Chondrocyte (in vitro differentiated cells): ENCODE results near the gene TRIM23. TPM values are rescaled to one million over a fixed set of nuclear protein-coding genes. Genes with fewer than 3 reads are reported as not detected.

Source experiments
- DNase-seq: peaks from one replicate; pipeline ENCODE4 v3.0.0; 2021; ENCODE audit warnings: mixed read lengths, low spot score
- H3K27ac Mint-ChIP-seq: one replicate; pipeline ENCODE4 v1.8.0; 2021; ENCODE audit warnings: mild to moderate bottlenecking, moderate library complexity, mixed read lengths; ENCODE audit not compliant: unreplicated experiment
- H3K27me3 Mint-ChIP-seq: 2 replicates; pipeline ENCODE4 v1.8.0; 2021; ENCODE audit warnings: low read depth, mixed read lengths
- H3K36me3 Mint-ChIP-seq: 2 replicates; pipeline ENCODE4 v1.8.0; 2021; ENCODE audit warnings: low read depth, mixed read lengths
- H3K4me1 Mint-ChIP-seq: 2 replicates; pipeline ENCODE4 v1.8.0; 2021; ENCODE audit warnings: low read depth, mild to moderate bottlenecking, mixed read lengths
- H3K4me3 Mint-ChIP-seq: one replicate; pipeline ENCODE4 v1.8.0; 2021; ENCODE audit warnings: mild to moderate bottlenecking, moderate library complexity, mixed read lengths; ENCODE audit not compliant: unreplicated experiment
- H3K9me3 Mint-ChIP-seq: 2 replicates; pipeline ENCODE4 v1.8.0; 2021; ENCODE audit warnings: low read depth, mixed read lengths
- CTCF ChIP-seq: fragments of 200-600 bp; sonication (generic); IDR thresholded peaks from 2 replicates; pipeline ENCODE4 v1.5.0; 2021; ENCODE audit warnings: antibody characterized with exemption, mild to moderate bottlenecking, moderate library complexity
- total RNA-seq: library from RNA; stranded (reverse); gene quantifications from 3 replicates; pipeline ENCODE4 v1.2.1, GENCODE V29; 2021

The TRIM23 gene
- total RNA-seq, 1 donor from 2014 or later: 17.5 TPM

GRCh38 chr5:65651144-65651543 is 27.0 kb upstream of the TRIM23 start:
- H3K4me1 Mint-ChIP-seq: no peaks in the 10 kb centered on the region
- H3K27ac Mint-ChIP-seq: no peak overlapping the region
- H3K9me3 Mint-ChIP-seq: no peaks in the 10 kb centered on the region
- H3K27me3 Mint-ChIP-seq: no peaks in the 10 kb centered on the region
- no peak for TF ChIP-seq CTCF
- peaks cover 5% of the 10 kb centered on the region for H3K36me3 Mint-ChIP-seq
- H3K4me3 Mint-ChIP-seq: no peak overlapping the region
- DNase-seq: no peak

GRCh38 chr5:65647941-65648340 is 23.8 kb upstream of the TRIM23 start:
- H3K27ac Mint-ChIP-seq: no peak overlapping the region
- H3K36me3 Mint-ChIP-seq: peaks cover 11% of the 10 kb centered on the region
- TF ChIP-seq CTCF: no peak
- no peaks in the 10 kb centered on the region for H3K27me3 Mint-ChIP-seq
- H3K4me3 Mint-ChIP-seq: no peak overlapping the region
- no peaks in the 10 kb centered on the region for H3K4me1 Mint-ChIP-seq
- no peak for DNase-seq
- no peaks in the 10 kb centered on the region for H3K9me3 Mint-ChIP-seq

- Mint-ChIP-seq H3K27ac (no peak overlapping the region), H3K9me3 (no peaks in the 10 kb centered on the region), H3K36me3 (peaks cover 11% of the 10 kb centered on the region), H3K4me1 (no peaks in the 10 kb centered on the region), H3K27me3 (no peaks in the 10 kb centered on the region), H3K4me3 (no peak overlapping the region)
- DNase-seq: no peak
- TF ChIP-seq CTCF: no peak
These were observed 22.8 kb upstream of the TRIM23 start for GRCh38 chr5:65646938-65647337.

- no peak for DNase-seq
- Mint-ChIP-seq H3K9me3 (no peaks in the 10 kb centered on the region), H3K36me3 (peaks cover 21% of the 10 kb centered on the region), H3K27ac (no peak overlapping the region), H3K27me3 (no peaks in the 10 kb centered on the region), H3K4me1 (no peaks in the 10 kb centered on the region), H3K4me3 (no peak overlapping the region)
- TF ChIP-seq CTCF: no peak
These were observed 16.1 kb upstream of the TRIM23 start for GRCh38 chr5:65640240-65640639.

- H3K27me3 Mint-ChIP-seq: no peaks in the 10 kb centered on the region
- H3K4me1 Mint-ChIP-seq: peaks cover 5% of the 10 kb centered on the region
- no peak for DNase-seq
- H3K36me3 Mint-ChIP-seq: peaks cover 7% of the 10 kb centered on the region
- TF ChIP-seq CTCF: no peak
- H3K9me3 Mint-ChIP-seq: no peaks in the 10 kb centered on the region
- no peak overlapping the region for H3K4me3 Mint-ChIP-seq
- no peak overlapping the region for H3K27ac Mint-ChIP-seq
These were observed 6.8 kb upstream of the TRIM23 start for GRCh38 chr5:65630981-65631380.
